ENCODE data around the gene PELO.

Gene PELO

DNA sequence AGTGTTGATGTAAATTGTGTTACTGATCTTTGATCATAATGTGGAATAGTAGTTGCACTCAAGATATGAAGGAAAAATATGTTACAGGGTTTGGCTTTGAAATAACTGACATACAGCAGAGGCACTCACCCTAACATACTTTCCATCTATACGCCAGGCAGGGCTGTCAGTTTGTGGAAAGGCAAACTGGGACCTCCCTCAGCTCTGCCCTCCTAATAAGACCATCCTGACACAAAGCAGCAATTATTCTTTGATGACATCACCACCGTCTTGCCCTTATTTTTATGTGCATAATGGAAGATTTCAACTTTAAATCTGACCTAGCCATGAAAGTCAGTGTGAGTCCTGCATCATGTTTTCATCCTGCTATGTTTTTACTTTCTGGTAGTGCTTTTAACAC is 42.9 kb downstream of the PELO start:
- H3K27ac ChIP-seq = no peak overlapping the region
- no peak for TF ChIP-seq CTCF (conservative IDR thresholded peaks at IDR 0.05)

- H3K27ac ChIP-seq = no peak overlapping the region
- TF ChIP-seq CTCF (conservative IDR thresholded peaks at IDR 0.05) = no peak
Observed at GRCh38 chr5:52831786-52832511, 44.2 kb downstream of the PELO start.

DNA sequence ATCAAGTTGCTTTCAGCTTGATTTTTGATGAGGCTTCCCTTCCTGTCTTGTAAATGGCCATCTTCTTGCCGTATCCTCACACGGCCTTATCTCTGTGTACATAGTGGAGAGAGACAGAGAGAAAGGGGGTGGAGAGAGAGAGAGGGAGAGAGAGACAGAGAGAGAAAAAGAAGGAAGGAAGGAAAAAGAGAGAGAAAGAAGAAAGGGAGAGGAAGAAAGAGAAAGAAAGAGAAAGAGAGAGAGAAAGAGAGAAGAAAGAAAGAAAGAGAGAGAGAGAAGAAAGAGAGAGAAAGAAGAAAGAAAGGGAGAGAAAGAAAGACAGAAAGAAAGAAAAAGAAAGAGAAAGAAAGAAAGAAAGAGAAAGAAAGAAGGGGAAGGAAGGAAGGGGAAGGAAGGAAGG is 46.6 kb downstream of the PELO start:
- no peak for TF ChIP-seq CTCF (conservative IDR thresholded peaks at IDR 0.05)

DNA sequence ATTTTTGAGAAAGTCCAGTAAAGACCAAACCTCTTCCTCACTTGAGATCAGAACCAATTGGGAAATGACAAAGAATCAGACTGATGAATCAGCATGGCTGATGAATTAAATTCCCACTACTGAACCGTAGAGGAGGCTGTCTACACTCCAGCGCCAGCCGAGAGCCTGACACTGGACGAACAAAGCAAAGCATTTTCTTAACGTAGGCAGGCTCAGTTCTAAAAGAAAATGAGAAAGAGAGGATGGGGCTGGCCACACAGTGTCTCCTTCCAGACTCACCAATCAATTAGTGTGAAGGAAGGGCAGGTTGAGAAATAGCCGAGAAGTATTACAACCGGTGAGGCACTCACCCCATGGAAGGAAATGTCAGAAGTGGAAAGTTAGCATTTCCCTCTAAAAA is 49.4 kb downstream of the PELO start:
- TF ChIP-seq CTCF (conservative IDR thresholded peaks at IDR 0.05) = no peak
- H3K27ac ChIP-seq = no peak overlapping the region

More for the DNA sequence above, 46.6 kb downstream of the PELO start:
- H3K27ac ChIP-seq = no peak overlapping the region
